GM21390 (cell line): ENCODE data around the gene VPS13D.

Experiments
- ATAC-seq: cut with Tn5 transposase; IDR thresholded peaks from one replicate; pipeline ENCODE4 v1.9.1; 2021; ENCODE audit not compliant: unreplicated experiment

Gene VPS13D

GRCh38 chr1:12547586-12548225 lies 317.9 kb downstream of the VPS13D start:
- ATAC-seq = no peak

- no peak for ATAC-seq
Observed at GRCh38 chr1:12548279-12548972, 318.6 kb downstream of the VPS13D start.

- ATAC-seq = no peak
Observed at GRCh38 chr1:12548973-12549459, 319.2 kb downstream of the VPS13D start.

DNA sequence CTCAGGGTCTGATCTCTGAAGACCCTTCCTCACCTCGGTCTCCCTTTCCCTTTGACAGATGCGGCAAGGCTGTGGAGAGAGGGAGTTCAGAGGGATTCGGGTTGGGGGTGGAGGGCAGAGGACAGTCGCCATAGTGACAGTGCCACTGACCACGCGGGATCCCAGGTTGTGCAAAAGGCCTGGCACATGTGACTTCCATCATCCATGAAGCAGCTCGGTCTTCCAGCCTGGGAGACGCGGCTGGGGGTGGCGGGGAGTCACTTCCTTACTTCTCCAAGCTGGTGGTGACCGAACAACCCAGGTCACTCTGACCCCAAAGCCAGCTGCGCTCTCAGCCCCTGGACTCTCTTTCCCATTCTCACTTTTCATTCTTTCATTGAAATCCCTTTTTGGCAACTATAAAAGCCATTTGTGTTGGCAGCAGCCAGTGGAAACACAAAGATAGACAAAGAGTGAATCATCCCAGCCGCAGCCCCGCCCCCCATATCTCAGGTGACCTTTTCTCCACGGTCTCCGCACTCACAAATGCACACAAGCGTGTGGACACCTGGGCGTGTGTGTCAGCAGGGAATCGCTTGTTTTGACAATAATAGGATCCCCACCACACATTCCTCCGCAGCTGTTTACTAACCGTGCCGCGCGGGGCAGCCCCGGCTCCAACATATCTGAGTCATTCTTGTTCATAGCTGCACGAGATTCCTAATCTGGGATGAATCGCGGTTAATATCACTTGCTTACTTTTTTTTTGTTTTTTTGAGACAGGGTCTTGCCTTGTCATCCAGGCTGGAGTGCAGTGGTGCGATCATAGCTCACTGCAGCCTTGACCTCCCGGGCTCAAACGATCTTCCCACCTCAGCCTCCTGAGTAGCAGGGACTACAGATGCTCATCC lies 319.9 kb downstream of the VPS13D start:
- no peak for ATAC-seq

DNA sequence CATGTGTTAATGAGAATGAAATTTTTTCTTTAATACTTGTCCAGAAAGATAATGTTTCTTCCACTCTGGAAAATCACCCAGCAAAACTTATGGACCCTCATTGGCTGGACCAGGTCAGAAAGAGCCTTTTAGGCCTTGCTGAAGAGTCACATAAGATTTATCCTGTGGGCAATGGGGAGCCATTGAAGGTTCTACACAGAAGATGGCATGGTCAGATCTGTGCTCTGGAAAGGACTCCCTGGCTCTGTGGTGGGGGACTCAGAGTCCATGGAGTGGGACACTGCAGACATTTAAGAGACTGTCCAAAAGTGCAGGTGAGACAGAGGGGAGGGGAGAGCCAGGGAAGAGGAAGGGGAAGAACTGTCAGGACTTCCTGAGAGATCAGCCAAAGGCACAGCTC lies 321.8 kb downstream of the VPS13D start:
- ATAC-seq = no peak

DNA sequence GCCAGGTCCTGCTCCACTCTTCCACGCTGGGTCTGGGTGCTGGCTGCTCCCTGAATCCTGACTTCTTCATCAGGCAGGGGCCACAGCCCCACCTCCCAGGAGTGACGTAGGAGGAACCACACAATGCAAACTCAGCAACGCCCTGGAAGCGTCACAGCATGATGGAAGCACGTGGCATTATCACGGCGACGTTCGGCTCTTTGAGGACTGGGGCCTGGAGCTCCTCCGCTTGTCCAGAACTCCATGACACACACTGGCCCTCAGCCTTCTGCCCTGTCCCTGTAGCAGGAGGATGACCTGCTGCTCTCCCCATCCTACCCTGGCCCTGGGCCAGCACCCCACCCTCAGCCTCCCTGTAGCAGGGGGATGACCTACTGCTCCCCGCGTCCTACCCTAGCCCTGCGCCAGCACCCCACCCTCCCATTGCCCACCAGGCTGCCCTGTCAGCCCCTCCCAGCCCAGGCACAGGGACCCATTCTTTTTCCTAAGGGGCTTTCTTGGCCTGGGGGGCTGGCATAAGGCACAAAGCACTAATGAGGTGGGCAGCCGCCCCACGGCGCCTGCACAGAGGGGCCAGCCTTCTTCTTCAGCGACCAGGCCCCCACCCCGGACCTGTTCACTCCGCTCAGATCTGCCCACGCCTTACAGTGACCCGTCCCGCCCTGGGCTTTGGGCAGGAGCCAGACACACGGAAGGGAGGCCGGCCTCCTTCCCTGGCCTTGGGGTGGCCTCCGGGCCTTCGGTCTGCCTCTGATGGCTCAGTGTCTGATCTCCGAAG lies 322.5 kb downstream of the VPS13D start:
- ATAC-seq = no peak

GRCh38 chr1:12552951-12553921 lies 323.4 kb downstream of the VPS13D start:
- ATAC-seq = no peak

DNA sequence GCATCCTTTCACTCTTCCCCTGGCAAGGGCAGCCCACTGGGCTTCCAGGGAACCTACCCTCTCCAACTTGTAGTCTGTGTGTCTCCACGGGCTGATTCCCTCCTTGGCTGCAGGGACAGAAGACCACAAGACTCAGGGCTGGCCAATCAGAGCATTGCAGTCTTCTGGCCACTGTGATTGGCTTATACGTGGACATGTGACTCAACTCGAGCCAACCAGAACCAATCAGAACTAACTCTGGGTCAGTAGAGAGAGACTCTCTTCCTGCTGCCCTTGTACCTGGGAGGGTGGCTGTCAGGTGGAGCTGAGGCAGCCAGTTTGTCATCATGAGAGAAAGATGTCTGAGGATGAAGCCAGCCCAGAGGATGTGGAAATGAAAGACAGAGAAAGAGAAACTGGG lies 324.1 kb downstream of the VPS13D start:
- ATAC-seq = no peak

DNA sequence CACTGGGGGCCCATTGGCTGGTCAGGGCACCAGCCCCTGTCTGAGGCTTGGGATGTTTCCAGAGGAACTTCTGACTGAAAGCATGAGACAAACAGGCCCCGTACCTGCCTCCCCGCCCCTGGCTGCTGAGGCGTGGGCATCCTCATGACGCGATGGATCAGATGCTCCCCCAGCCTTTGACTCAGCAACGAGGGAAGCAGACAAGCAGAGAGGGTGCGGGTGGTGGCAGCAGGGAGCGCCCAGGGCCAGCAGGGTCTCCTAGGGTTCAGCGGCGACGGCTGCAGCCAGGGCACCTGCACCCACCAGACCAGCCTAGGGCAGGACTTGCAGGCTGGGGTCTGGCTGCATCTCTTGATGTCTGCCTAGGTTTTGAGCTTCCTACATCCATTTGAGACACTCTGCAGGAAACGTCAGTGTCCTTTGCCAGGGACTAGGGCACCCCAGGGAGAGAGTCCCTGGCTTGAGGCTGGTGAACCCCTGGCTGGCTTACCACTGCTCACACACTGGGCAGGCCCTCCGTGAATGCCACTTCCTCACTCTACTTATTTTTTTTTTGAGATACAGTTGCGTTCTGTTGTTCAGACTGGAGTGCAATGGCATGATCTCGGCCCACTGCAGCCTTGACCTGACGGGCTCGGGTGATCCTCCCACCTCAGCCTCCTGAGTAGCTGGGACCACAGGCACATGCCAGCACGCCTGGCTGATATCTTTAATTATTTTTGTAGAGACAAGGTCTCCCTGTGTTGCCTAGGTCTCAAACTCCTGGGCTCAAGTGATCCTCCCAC lies 324.9 kb downstream of the VPS13D start:
- ATAC-seq = no peak

- no peak for ATAC-seq
Observed at GRCh38 chr1:12555411-12556367, 325.9 kb downstream of the VPS13D start.

DNA sequence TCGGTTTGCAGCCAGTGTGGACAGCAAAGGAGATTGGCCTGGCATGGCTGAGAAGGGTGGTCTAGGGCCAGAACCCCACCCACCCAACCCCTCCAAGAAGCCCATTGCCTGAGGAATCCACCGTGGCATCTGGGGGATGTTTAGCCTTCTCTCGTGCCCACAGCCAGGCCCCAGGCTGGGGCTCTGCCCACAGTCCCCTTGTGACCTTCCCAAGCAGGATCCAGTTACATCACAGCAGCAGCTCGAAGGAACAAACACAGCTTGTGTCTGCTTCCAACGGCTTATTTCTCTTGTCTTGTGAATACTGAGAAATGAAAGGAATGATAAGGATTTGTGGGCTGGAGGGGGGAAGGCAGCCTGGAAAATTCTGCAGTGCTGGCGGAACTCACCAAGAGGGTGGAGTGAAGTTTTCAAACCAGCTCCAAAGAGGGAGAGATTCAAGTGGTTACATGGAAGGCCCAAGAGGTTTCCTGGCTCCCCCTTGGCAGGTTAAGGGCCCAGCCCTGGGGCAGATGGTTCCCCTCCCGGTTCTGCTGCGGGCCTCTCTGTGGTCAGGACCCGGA lies 326.6 kb downstream of the VPS13D start:
- no peak for ATAC-seq

GRCh38 chr1:12556957-12557935 lies 327.4 kb downstream of the VPS13D start:
- no peak for ATAC-seq

- no peak for ATAC-seq
Observed at GRCh38 chr1:12561121-12561520, 331.3 kb downstream of the VPS13D start.
